Thoracic aorta (tissue), 2 donors: ENCODE data around the gene SSR4. TPM values are rescaled to one million over a fixed set of nuclear protein-coding genes. Genes with fewer than 3 reads are reported as not detected.

Source experiments
- ATAC-seq: fragments of 150-250 bp; one replicate; pipeline ENCODE4 v1.8.0; 2017; ENCODE audit warnings: low read depth; ENCODE audit not compliant: insufficient number of reproducible peaks, low FRiP score
- DNase-seq: peaks from one replicate; pipeline ENCODE4 v3.0.0-alpha.2; 2020; ENCODE audit warnings: low spot score
- H3K27ac ChIP-seq, 2 donors: fragments of 200-600 bp; sonication (generic); 1 replicate in 1 of 2; 2 replicates in 1 of 2; pipeline ENCODE4 v1.5.1; 2016; ENCODE audit warnings: mild to moderate bottlenecking in 2 of 2, moderate library complexity in 2 of 2
- H3K27me3 ChIP-seq: fragments of 200-600 bp; sonication (generic); replicated peaks from 2 replicates; pipeline ENCODE4 v1.6.0; 2016; ENCODE audit warnings: mild to moderate bottlenecking; ENCODE audit not compliant: insufficient read depth
- H3K36me3 ChIP-seq: fragments of 200-600 bp; sonication (generic); one replicate; pipeline ENCODE4 v1.5.1; 2016
- H3K4me1 ChIP-seq, 2 donors: fragments of 200-600 bp; sonication (generic); 1 replicate in 1 of 2; 2 replicates in 1 of 2; pipeline versions ENCODE4 v1.5.1 to v1.6.0; 2016; ENCODE audit warnings: low read depth in 2 of 2, mild to moderate bottlenecking in 1 of 2; ENCODE audit not compliant: control insufficient read depth in 1 of 2
- H3K4me3 ChIP-seq: fragments of 200-600 bp; sonication (generic); 2 replicates; pipeline ENCODE4 v1.5.1; 2016; ENCODE audit warnings: mild to moderate bottlenecking
- H3K9me3 ChIP-seq: fragments of 200-600 bp; sonication (generic); 2 replicates; pipeline ENCODE4 v1.5.1; 2016
- CTCF ChIP-seq: fragments of 200-600 bp; sonication (generic); IDR thresholded peaks from one replicate; pipeline ENCODE4 v1.5.1; 2019; ENCODE audit warnings: antibody characterized with exemption
- total RNA-seq, 2 donors: library from RNA; depleted of rRNA; stranded (reverse); fragments of >200 nt; gene quantifications; one replicate each; pipeline versions ENCODE4 v1.1.0 to v1.2.3, GENCODE V29; 2016

The SSR4 gene
- total RNA-seq, 2 donors from 2014 or later = 103 to 299 TPM

- no peak overlapping the region for H3K4me3 ChIP-seq
- DNase-seq (no peak), ATAC-seq (no peak)
- H3K36me3 ChIP-seq = no peaks in the 10 kb centered on the region
- H3K4me1 ChIP-seq = no peaks in the 10 kb centered on the region
- no peak overlapping the region for H3K27ac ChIP-seq
- no peaks in the 10 kb centered on the region for H3K9me3 ChIP-seq
- TF ChIP-seq CTCF = no peak
- H3K27me3 ChIP-seq = no peaks in the 10 kb centered on the region
Observed at GRCh38 chrX:153836921-153837320, 42.5 kb downstream of the SSR4 start.

- ATAC-seq (no peak), DNase-seq (no peak)
- H3K27me3 ChIP-seq = no peaks in the 10 kb centered on the region
- TF ChIP-seq CTCF = no peak
- no peaks in the 10 kb centered on the region for H3K36me3 ChIP-seq
- no peak overlapping the region for H3K4me3 ChIP-seq
- H3K9me3 ChIP-seq = no peaks in the 10 kb centered on the region
- no peaks in the 10 kb centered on the region for H3K4me1 ChIP-seq
- no peak overlapping the region for H3K27ac ChIP-seq
Observed at GRCh38 chrX:153844509-153845082, 50.1 kb downstream of the SSR4 start.

GRCh38 chrX:153845195-153845594, 50.7 kb downstream of the SSR4 start:
- DNase-seq (no peak), ATAC-seq (no peak)
- Histone ChIP-seq H3K4me1 (no peaks in the 10 kb centered on the region), H3K27ac (no peak overlapping the region), H3K9me3 (no peaks in the 10 kb centered on the region), H3K4me3 (no peak overlapping the region), H3K27me3 (no peaks in the 10 kb centered on the region), H3K36me3 (no peaks in the 10 kb centered on the region)
- TF ChIP-seq CTCF = no peak

- DNase-seq (no peak), ATAC-seq (no peak)
- Histone ChIP-seq H3K27ac (no peak overlapping the region), H3K4me1 (no peaks in the 10 kb centered on the region), H3K9me3 (no peaks in the 10 kb centered on the region), H3K27me3 (no peaks in the 10 kb centered on the region), H3K36me3 (no peaks in the 10 kb centered on the region), H3K4me3 (no peak overlapping the region)
- no peak for TF ChIP-seq CTCF
Observed at GRCh38 chrX:153845842-153846241, 51.4 kb downstream of the SSR4 start.

Other genes starting within 250 kb of the SSR4 start
- gene CCNQ, start 195.5 kb upstream of the SSR4 start, total RNA-seq = 10 to 100 TPM; 27.2 to 36.3 TPM
- not detected for gene DUSP9, start 147.5 kb upstream of the SSR4 start, total RNA-seq
- 1 to 10 TPM; 1.2 to 3.2 TPM for gene PNCK, start 120.9 kb upstream of the SSR4 start, total RNA-seq
- gene SLC6A8, start 106.7 kb upstream of the SSR4 start, total RNA-seq = 10 to 100 TPM; 16.8 to 16.9 TPM
- 100 to 1,000 TPM in 1 of 2 donors, 10 to 100 TPM in 1; 82.7 to 104 TPM for gene BCAP31, start 70.3 kb upstream of the SSR4 start, total RNA-seq
- gene ABCD1, start 69.8 kb upstream of the SSR4 start, total RNA-seq = 10 to 100 TPM; 24.3 to 40.6 TPM
- 10 to 100 TPM; 40.8 to 52.2 TPM for gene PLXNB3, start 30.4 kb upstream of the SSR4 start, total RNA-seq
- gene SRPK3, start 13.6 kb upstream of the SSR4 start, total RNA-seq = 1 to 10 TPM; 4.9 to 9.5 TPM
- gene IDH3G, start 293 bp upstream of the SSR4 start, total RNA-seq = 10 to 100 TPM; 70.9 to 91.9 TPM
- 10 to 100 TPM in 1 of 2 donors, 1 to 10 TPM in 1; 4.4 to 11.6 TPM for gene PDZD4, start 35.9 kb downstream of the SSR4 start, total RNA-seq
- gene L1CAM, start 91.5 kb downstream of the SSR4 start, total RNA-seq = 10 to 100 TPM in 1 of 2 donors, 1 to 10 TPM in 1; 1.1 to 18.3 TPM
- not detected for gene AVPR2, start 110.0 kb downstream of the SSR4 start, total RNA-seq
- gene ARHGAP4, start 131.6 kb downstream of the SSR4 start, total RNA-seq = 10 to 100 TPM; 31.7 to 92.1 TPM
- 10 to 100 TPM; 60.1 to 66.4 TPM for gene NAA10, start 140.4 kb downstream of the SSR4 start, total RNA-seq
- gene RENBP, start 150.0 kb downstream of the SSR4 start, total RNA-seq = 10 to 100 TPM; 11.2 to 21.4 TPM
- 10 to 100 TPM; 51.6 to 58.9 TPM for gene HCFC1, start 177.2 kb downstream of the SSR4 start, total RNA-seq
- gene TMEM187, start 178.1 kb downstream of the SSR4 start, total RNA-seq = 10 to 100 TPM in 1 of 2 donors, under 1 TPM in 1; 0.78 to 23.4 TPM
- gene IRAK1, start 225.2 kb downstream of the SSR4 start, total RNA-seq = 10 to 100 TPM; 71.0 to 83.9 TPM